GM21526 (cell line): ENCODE data around the gene IQGAP2.
A peak's percentile ranks its signal among the peaks of the same experiment; 100 is the strongest.

Experiments used
- ATAC-seq: cut with Tn5 transposase; IDR thresholded peaks from one replicate; pipeline ENCODE4 v1.9.1; 2021; ENCODE audit warnings: moderate library complexity; ENCODE audit not compliant: unreplicated experiment, low FRiP score

Gene IQGAP2

GRCh38 chr5:76380346-76381066 is 22.6 kb upstream of the IQGAP2 start:
- no peak for ATAC-seq

GRCh38 chr5:76383126-76383832 is 19.8 kb upstream of the IQGAP2 start:
- no peak for ATAC-seq

DNA sequence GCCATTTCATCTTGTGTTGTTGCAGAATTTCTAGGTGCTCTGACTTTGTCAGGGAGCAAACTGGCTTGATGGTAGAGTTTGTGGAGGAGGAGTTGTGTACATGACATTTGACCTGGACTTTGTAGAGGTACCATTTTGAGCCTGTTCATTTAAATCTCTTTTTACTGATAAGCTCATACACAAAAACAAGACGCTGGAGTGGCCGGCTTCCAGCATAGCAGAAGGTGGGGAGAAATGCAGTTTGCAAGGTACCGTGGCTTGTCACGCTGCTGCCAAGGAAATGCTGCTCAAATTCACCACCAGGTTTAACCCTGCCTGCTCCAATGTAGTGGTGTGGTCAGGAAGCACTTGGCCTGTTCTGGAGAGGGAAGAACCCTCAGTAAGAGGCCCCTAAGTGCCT is 18.9 kb upstream of the IQGAP2 start:
- ATAC-seq: no peak

GRCh38 chr5:76384705-76385104 is 18.4 kb upstream of the IQGAP2 start:
- no peak for ATAC-seq

GRCh38 chr5:76385540-76385939 is 17.5 kb upstream of the IQGAP2 start:
- no peak for ATAC-seq

GRCh38 chr5:76386360-76386759 is 16.7 kb upstream of the IQGAP2 start:
- no peak for ATAC-seq

GRCh38 chr5:76388236-76388635 is 14.8 kb upstream of the IQGAP2 start:
- no peak for ATAC-seq

DNA sequence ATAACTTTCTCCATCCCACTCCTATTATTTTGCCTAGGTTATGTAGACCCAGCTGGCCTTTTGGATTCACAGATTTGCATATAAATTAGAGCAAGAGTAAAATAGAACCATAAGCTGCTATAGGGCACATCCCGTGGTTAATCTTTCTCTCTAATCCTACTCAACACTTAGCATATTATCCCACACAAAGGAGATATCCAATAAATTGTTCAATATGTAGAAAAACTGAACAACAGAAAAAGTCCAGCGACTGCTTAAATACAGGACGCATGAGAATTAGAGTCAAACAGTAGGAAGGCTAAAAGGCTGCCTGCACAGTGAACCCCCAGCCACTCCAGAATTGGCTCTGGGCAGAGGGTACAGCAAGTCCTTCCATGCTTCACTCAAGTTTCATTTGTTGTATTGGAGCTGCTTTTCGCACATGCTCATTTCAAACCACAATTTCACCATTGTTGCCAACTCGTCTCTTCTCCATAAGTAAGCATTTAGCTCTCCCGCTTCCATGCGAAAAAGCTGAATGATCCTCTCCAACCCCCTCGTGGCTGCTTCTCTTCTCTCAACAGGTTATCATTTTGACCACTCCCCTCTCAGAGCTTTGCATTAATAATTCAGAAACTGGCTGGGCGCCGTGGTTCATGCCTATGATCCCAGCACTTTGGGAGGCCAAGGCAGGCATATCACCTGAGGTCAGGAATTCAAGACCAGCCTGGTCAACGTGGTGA is 14.1 kb upstream of the IQGAP2 start:
- no peak for ATAC-seq

- ATAC-seq: no peak
Measured at GRCh38 chr5:76389513-76390154, 13.5 kb upstream of the IQGAP2 start.

GRCh38 chr5:76391014-76391413 is 12.1 kb upstream of the IQGAP2 start:
- no peak for ATAC-seq

DNA sequence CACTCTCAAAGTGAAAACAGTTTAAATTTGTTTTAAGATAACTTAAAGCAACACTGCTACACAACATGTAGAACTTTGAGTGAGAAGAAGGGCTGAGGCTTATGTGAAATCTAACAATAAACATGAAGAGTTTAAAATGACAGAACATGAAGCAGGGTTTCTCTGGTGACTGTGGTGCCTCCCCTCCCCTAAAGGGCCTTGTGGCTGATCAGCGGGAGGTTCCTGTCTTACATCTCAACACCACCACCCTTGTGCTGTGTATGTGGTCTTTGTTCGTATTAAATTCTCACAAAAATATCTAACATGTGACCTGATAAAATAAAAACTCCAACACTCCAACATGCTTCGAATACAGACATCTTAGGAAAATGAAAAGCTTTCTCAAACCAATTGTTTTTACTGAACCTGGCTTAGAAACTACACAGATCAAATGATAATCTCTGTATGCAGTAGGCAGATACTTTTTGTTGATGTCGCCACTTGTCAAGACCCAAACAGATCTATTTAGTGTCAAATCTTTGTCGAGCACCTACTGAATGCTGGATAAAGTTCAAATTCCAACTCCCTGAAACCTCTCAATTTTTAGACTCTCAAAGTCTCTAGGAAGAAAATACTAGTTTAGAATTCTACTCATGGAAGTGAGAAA is 9.9 kb upstream of the IQGAP2 start:
- ATAC-seq: no peak

DNA sequence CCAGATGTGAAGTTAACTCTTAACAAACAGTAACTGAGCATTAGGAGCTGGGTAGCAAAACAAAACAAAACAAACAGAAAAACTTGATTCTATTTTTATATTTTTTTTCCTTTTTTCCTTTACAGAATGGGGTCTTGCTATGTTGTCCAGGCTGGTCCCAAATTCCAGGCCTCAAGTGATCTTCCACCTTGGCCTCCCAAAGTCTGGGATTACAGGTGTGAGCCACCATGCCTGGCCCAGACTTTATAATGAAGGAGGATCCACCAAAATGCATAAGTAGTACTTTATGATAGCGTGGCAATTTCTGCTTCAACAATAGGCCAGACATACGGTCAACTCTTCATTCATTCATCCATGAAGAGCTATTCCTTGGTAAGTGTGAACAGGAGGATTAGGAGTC is 5.9 kb upstream of the IQGAP2 start:
- ATAC-seq: no peak

DNA sequence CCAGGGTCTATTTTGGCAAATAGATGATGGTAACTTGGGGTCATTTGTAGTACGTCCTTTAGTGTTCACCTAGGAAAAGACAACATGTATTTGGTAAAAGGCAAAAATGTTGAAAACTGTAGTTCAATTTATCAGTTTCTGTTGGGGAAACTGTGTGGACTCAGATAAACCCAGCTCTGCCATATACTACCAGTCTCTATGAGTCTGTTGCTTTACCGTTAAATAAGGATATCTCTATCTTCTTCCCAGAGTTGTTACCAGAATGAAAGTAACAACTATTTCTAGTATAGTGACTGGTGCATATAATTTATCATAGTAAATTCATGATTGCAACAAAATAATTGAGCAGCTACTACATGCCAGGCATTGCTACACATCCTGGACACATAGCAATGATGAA is 3.8 kb upstream of the IQGAP2 start:
- no peak for ATAC-seq

GRCh38 chr5:76400466-76400865 is 2.6 kb upstream of the IQGAP2 start:
- ATAC-seq: no peak

DNA sequence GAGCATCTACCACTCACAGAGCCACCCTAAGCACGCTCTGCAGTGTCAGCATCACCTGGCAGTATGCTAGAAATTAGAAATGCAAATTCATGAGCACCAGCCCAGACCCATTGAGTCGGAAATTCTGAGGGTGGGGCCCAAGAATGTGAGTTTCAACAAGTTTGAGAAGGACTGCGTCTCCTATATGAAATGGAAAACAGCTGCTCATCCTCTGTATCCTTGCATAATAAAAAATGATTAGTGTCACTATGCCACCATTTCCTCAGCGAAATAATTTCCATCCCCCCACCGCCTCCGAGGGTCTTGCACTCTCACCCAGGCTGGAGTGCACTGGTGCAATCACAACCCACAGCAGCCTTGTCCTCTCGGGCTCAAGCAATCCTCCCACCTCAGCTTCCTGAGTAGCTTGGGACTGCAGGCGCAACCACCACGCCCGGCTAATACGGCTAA is 1.3 kb upstream of the IQGAP2 start:
- peak; percentile 29 for ATAC-seq

DNA sequence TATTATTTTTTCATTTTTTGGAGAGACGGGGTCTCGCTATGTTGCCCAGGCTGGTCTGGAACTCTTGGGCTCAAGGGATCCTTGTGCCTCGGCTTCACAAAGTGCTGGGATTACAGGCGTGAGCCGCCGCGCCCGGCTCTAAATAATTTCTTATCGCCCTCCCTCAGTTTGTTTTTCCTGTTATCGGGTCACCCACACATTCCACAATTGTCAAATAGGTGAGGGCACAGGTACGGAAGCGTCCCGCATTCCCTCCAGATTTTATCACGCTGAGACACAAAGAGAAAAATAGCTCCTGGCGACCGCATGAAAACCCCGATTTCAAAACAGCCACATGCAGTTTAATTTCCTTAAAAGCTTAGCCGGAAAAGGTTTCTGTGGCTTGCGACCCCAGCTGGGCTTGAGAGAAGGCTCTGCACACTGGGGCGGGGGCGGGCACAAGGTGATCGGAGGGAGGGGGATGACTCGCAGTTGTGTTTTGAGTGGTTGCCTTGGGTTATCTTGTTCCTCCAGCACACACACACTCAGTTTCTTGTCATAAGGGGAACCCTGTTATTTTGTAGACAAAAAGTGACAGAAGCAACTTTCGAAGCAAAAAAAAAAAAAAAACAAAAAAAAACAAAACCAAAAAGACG is 717 bp upstream of the IQGAP2 start:
- peak; percentile 40 for ATAC-seq

GRCh38 chr5:76403766-76404222 is 709 bp downstream of the IQGAP2 start:
- no peak for ATAC-seq

GRCh38 chr5:76404223-76405211 is 1.4 kb downstream of the IQGAP2 start:
- no peak for ATAC-seq

- no peak for ATAC-seq
Measured at GRCh38 chr5:76406014-76406413, 2.9 kb downstream of the IQGAP2 start.
